Activated naive CD4-positive, alpha-beta T cell treated with anti-CD3 and anti-CD28 coated beads for 36 hours (primary cell): ENCODE measurements around the gene HLA-A. TPM values are rescaled to one million over a fixed set of nuclear protein-coding genes. Genes with fewer than 3 reads are reported as not detected.
A peak's percentile ranks its signal among the peaks of the same experiment; 100 is the strongest.

ENCODE experiments used
- CTCF ChIA-PET: fragments of 350-600 bp; sonication (Branson Sonifier 250); formaldehyde crosslinking; loops from one replicate; lab custom pipeline; 2021; ENCODE audit warnings: antibody characterized with exemption; lab: Charles Lee
- DNase-seq: peaks from one replicate; pipeline ENCODE4 v3.0.0-alpha.2; 2020
- H3K27ac Mint-ChIP-seq: one replicate; pipeline ENCODE4 v1.8.0; 2021; ENCODE audit warnings: mild to moderate bottlenecking, mixed read lengths
- H3K27me3 Mint-ChIP-seq: one replicate; pipeline ENCODE4 v1.8.0; 2021; ENCODE audit warnings: low read depth, mixed read lengths
- H3K36me3 Mint-ChIP-seq: one replicate; pipeline ENCODE4 v1.8.0; 2021; ENCODE audit warnings: low read depth, mixed read lengths
- H3K4me1 Mint-ChIP-seq: one replicate; pipeline ENCODE4 v1.8.0; 2021; ENCODE audit warnings: low read depth, mixed read lengths
- H3K4me3 Mint-ChIP-seq: one replicate; pipeline ENCODE4 v1.8.0; 2021; ENCODE audit warnings: mild to moderate bottlenecking, moderate library complexity, mixed read lengths
- H3K9me3 Mint-ChIP-seq: one replicate; pipeline ENCODE4 v1.8.0; 2021; ENCODE audit warnings: mixed read lengths
- intact Hi-C: fragments of 100-400 bp; cut with micrococcal nuclease; formaldehyde crosslinking; loops from one replicate; pipeline ENCODE4 v1.15.1; 2023
- total RNA-seq, 2 experiments: library from RNA; stranded (reverse); gene quantifications; one replicate each; pipeline ENCODE4 v1.2.3, GENCODE V29; 2021

The HLA-A gene
- total RNA-seq, 2 experiments from 2014 or later = 1,509 to 1,515 TPM

DNA sequence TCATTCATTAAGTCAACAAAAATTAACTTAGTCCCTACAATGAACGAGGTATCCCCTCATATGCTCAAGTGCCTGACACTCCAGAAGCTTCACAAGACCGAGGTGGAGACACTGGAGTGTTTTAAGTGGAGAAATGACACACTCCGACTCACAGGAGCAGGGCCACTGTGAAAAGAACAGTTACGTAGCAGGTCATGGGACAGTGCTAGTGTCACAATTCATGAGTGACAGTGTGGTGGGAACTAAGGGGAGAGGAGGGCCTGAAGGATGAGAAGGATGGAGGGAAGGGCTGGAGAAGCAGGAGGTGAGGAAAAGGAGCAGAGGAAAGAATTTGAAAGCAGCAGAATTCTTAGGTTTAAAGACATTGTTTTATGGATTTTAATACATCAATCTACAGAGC, 1.3 kb upstream of the HLA-A start:
- intact Hi-C loops = loop anchor here (5.0 kb wide), 4 partner anchors 36 to 386 kb away; partner anchors contain the start of genes HLA-F, TRIM26 and TRIM39
- Mint-ChIP-seq H3K36me3 (peaks cover 37% of the 10 kb centered on the region), H3K27ac (peak overlapping the region; percentile 99), H3K27me3 (no peaks in the 10 kb centered on the region), H3K4me3 (peak overlapping the region; percentile 97), H3K9me3 (peaks cover 5% of the 10 kb centered on the region), H3K4me1 (peaks cover 46% of the 10 kb centered on the region)
- no peak for DNase-seq
- CTCF ChIA-PET = no interaction called here

GRCh38 chr6:29941471-29941870, 861 bp upstream of the HLA-A start:
- DNase-seq = no peak
- CTCF ChIA-PET = interaction anchor here (0.7 kb wide), 1 partner anchor 23 kb away, joined by 3 read pairs; no protein-coding TSS in a partner anchor
- intact Hi-C loops = loop anchor here (5.0 kb wide), 4 partner anchors 36 to 386 kb away; partner anchors contain the start of genes HLA-F, TRIM26 and TRIM39
- peaks cover 4% of the 10 kb centered on the region for H3K9me3 Mint-ChIP-seq
- H3K27ac Mint-ChIP-seq = peak overlapping the region; percentile 99
- peaks cover 49% of the 10 kb centered on the region for H3K4me1 Mint-ChIP-seq
- peak overlapping the region; percentile 97 for H3K4me3 Mint-ChIP-seq
- H3K27me3 Mint-ChIP-seq = no peaks in the 10 kb centered on the region
- H3K36me3 Mint-ChIP-seq = peaks cover 42% of the 10 kb centered on the region

- no peaks in the 10 kb centered on the region for H3K27me3 Mint-ChIP-seq
- CTCF ChIA-PET = interaction anchor here (0.7 kb wide), 1 partner anchor 23 kb away, joined by 3 read pairs; no protein-coding TSS in a partner anchor
- H3K4me1 Mint-ChIP-seq = peaks cover 53% of the 10 kb centered on the region
- DNase-seq = no peak
- intact Hi-C loops = loop anchor here (1.0 to 5.0 kb wide), 9 partner anchors 15 to 385 kb away; partner anchors contain the start of genes HLA-F, PPP1R11, TRIM26 and TRIM39
- H3K36me3 Mint-ChIP-seq = peaks cover 46% of the 10 kb centered on the region
- H3K27ac Mint-ChIP-seq = peak overlapping the region; percentile 99
- H3K9me3 Mint-ChIP-seq = peaks cover 4% of the 10 kb centered on the region
- H3K4me3 Mint-ChIP-seq = peak overlapping the region; percentile 97
Measured at GRCh38 chr6:29941916-29942274, 437 bp upstream of the HLA-A start.

DNA sequence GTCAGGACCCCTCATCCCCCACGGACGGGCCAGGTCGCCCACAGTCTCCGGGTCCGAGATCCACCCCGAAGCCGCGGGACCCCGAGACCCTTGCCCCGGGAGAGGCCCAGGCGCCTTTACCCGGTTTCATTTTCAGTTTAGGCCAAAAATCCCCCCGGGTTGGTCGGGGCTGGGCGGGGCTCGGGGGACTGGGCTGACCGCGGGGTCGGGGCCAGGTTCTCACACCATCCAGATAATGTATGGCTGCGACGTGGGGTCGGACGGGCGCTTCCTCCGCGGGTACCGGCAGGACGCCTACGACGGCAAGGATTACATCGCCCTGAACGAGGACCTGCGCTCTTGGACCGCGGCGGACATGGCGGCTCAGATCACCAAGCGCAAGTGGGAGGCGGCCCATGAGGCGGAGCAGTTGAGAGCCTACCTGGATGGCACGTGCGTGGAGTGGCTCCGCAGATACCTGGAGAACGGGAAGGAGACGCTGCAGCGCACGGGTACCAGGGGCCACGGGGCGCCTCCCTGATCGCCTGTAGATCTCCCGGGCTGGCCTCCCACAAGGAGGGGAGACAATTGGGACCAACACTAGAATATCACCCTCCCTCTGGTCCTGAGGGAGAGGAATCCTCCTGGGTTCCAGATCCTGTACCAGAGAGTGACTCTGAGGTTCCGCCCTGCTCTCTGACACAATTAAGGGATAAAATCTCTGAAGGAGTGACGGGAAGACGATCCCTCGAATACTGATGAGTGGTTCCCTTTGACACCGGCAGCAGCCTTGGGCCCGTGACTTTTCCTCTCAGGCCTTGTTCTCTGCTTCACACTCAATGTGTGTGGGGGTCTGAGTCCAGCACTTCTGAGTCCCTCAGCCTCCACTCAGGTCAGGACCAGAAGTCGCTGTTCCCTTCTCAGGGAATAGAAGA, 978 bp downstream of the HLA-A start:
- intact Hi-C loops = loop anchor here (2.0 to 5.0 kb wide), 5 partner anchors 34 to 384 kb away; partner anchors contain the start of genes HLA-F, PPP1R11, TRIM26 and TRIM39
- CTCF ChIA-PET = no interaction called here
- peak; percentile 50 for DNase-seq
- Mint-ChIP-seq H3K27ac (peak overlapping the region; percentile 99), H3K9me3 (no peaks in the 10 kb centered on the region), H3K4me1 (peaks cover 56% of the 10 kb centered on the region), H3K36me3 (peaks cover 55% of the 10 kb centered on the region), H3K4me3 (peak overlapping the region; percentile 97), H3K27me3 (no peaks in the 10 kb centered on the region)

DNA sequence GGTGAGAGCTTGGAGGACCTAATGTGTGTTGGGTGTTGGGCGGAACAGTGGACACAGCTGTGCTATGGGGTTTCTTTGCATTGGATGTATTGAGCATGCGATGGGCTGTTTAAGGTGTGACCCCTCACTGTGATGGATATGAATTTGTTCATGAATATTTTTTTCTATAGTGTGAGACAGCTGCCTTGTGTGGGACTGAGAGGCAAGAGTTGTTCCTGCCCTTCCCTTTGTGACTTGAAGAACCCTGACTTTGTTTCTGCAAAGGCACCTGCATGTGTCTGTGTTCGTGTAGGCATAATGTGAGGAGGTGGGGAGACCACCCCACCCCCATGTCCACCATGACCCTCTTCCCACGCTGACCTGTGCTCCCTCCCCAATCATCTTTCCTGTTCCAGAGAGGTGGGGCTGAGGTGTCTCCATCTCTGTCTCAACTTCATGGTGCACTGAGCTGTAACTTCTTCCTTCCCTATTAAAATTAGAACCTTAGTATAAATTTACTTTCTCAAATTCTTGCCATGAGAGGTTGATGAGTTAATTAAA, 3.0 kb downstream of the HLA-A start:
- H3K4me3 Mint-ChIP-seq = peak overlapping the region; percentile 97
- no peaks in the 10 kb centered on the region for H3K9me3 Mint-ChIP-seq
- peaks cover 65% of the 10 kb centered on the region for H3K36me3 Mint-ChIP-seq
- CTCF ChIA-PET = interaction anchor here (0.6 to 1.1 kb wide), 2 partner anchors 46 to 110 kb away, joined by 3 to 4 read pairs; no protein-coding TSS in a partner anchor
- no peaks in the 10 kb centered on the region for H3K27me3 Mint-ChIP-seq
- DNase-seq = no peak
- peaks cover 44% of the 10 kb centered on the region for H3K4me1 Mint-ChIP-seq
- H3K27ac Mint-ChIP-seq = peak overlapping the region; percentile 99
- intact Hi-C loops = no loop called here

DNA sequence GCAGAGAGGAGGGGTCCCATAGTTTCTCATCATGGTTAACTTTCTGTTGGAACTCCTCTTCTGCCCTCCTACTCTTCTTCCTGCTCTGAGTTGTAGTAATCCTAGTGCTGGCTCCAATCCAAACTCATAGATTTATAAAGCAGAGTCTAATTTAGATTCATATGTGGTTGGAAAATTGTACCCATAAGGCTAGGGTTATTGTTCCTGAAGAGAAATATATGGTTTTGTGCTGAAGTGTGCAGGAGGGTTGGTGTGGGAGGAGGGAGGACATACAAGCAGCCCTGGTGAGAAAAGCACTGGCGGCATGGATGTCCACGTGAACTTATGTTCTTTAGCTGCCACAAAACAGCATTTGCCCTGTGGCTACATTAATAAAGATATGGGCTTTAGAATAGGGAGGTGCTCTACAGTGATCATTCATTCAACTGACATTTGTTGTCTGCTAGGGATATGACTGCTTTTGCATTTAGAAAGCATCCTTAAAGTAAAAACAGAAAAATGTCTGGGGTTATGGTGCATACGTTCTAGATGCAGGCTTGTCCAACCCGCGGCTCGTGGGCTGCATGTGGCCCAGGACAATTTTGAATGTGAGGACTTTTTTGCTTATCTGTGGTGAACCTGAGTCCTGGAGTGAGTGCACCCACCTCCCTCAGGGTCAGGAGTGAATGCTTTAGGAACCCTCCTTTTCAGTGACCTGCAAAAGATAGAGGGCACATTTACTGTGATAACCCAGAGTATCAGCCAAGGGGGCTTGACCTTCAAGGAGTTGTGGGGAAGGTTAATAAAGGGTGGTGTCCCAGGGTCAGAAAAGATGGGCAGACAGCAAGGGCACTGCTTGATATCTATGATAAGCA, 4.1 kb downstream of the HLA-A start:
- H3K4me3 Mint-ChIP-seq = peak overlapping the region; percentile 97
- H3K27me3 Mint-ChIP-seq = no peaks in the 10 kb centered on the region
- no peaks in the 10 kb centered on the region for H3K9me3 Mint-ChIP-seq
- DNase-seq = no peak
- H3K4me1 Mint-ChIP-seq = peaks cover 36% of the 10 kb centered on the region
- CTCF ChIA-PET = no interaction called here
- H3K27ac Mint-ChIP-seq = peak overlapping the region; percentile 99
- peaks cover 65% of the 10 kb centered on the region for H3K36me3 Mint-ChIP-seq
- intact Hi-C loops = no loop called here

DNA sequence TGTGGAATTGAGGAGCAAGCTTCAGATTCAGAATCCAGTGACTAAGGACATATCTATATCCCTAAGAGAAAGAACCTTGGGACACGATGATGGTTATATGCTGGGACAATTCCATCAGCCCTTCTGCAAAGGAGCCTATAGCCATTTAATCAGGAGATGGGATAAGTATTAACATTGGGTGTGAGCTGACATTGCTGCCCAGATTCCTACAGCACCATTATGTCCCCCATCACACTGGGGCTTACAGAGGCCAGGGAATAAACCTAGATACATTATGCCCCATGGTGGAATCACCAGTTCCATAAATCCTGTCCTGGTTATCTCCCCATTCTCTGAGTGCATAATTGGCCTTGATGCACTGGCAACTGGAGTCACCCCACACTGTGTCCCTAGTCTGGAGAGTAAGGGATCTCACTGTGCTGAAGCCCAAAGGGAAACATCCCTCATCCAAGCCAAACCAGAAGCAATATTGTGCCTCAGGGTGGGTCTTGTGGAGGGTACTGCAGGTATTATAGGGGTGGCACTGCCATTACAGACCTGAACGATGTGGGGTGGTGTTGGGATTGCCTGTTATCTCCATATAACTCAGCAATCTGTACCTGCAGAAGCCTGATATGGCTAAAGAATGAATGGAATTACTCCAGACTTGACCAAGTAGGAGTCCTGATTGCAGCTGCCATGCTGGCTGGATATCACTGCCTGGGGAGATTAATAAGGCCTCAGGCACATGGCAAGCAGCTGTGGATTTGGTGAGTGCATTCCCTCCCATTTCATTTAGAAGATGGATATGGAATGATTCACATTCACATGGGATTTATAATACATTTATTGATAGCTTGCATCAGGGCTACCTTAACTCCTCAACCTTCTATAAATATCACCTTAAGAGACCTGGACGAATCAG, 5.0 kb downstream of the HLA-A start:
- intact Hi-C loops = no loop called here
- CTCF ChIA-PET = no interaction called here
- Mint-ChIP-seq H3K27ac (peak overlapping the region; percentile 99), H3K4me3 (peak overlapping the region; percentile 36), H3K36me3 (peaks cover 64% of the 10 kb centered on the region), H3K4me1 (peaks cover 34% of the 10 kb centered on the region), H3K9me3 (no peaks in the 10 kb centered on the region), H3K27me3 (no peaks in the 10 kb centered on the region)
- DNase-seq = no peak

- H3K4me3 Mint-ChIP-seq = peak overlapping the region; percentile 11
- CTCF ChIA-PET = no interaction called here
- no peak for DNase-seq
- no peaks in the 10 kb centered on the region for H3K9me3 Mint-ChIP-seq
- no peaks in the 10 kb centered on the region for H3K27me3 Mint-ChIP-seq
- peaks cover 55% of the 10 kb centered on the region for H3K36me3 Mint-ChIP-seq
- H3K4me1 Mint-ChIP-seq = peaks cover 36% of the 10 kb centered on the region
- H3K27ac Mint-ChIP-seq = peak overlapping the region; percentile 54
- intact Hi-C loops = loop anchor here (1.0 kb wide), 2 partner anchors 56 to 155 kb away; no protein-coding TSS in a partner anchor
Measured at GRCh38 chr6:29948277-29948676, 5.9 kb downstream of the HLA-A start.

DNA sequence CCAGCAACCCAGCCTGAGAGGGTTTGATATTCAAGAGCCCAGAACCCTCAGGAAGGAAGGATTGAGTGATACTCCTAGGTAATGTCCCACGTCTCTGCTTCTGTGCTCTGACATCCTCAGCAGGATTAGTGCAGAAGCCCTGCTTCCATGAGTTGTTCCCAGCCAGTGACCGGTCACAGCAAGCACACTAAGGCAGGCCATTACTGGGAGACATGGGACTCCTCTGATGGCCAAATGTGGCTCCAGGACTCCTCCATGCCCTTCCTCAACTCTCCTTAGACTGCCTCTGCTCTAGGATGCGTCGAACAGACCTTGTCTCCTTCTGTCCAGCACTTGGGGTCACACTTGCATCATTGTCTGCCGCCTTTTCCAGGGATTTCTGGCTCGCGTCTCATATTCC, 7.6 kb downstream of the HLA-A start:
- H3K36me3 Mint-ChIP-seq = peaks cover 39% of the 10 kb centered on the region
- DNase-seq = no peak
- H3K4me1 Mint-ChIP-seq = peaks cover 30% of the 10 kb centered on the region
- CTCF ChIA-PET = no interaction called here
- no peak overlapping the region for H3K27ac Mint-ChIP-seq
- no peaks in the 10 kb centered on the region for H3K27me3 Mint-ChIP-seq
- intact Hi-C loops = no loop called here
- H3K4me3 Mint-ChIP-seq = no peak overlapping the region
- H3K9me3 Mint-ChIP-seq = no peaks in the 10 kb centered on the region

GRCh38 chr6:29951882-29952281, 9.6 kb downstream of the HLA-A start:
- CTCF ChIA-PET = no interaction called here
- no peak overlapping the region for H3K27ac Mint-ChIP-seq
- intact Hi-C loops = no loop called here
- no peak for DNase-seq
- H3K36me3 Mint-ChIP-seq = peaks cover 19% of the 10 kb centered on the region
- no peak overlapping the region for H3K4me3 Mint-ChIP-seq
- no peaks in the 10 kb centered on the region for H3K27me3 Mint-ChIP-seq
- peaks cover 13% of the 10 kb centered on the region for H3K4me1 Mint-ChIP-seq
- H3K9me3 Mint-ChIP-seq = no peaks in the 10 kb centered on the region

GRCh38 chr6:29953001-29953441, 10.7 kb downstream of the HLA-A start:
- peaks cover 10% of the 10 kb centered on the region for H3K4me1 Mint-ChIP-seq

More at GRCh38 chr6:29953001-29953441, 10.7 kb downstream of the HLA-A start:
- CTCF ChIA-PET = no interaction called here
- no peaks in the 10 kb centered on the region for H3K9me3 Mint-ChIP-seq
- DNase-seq = no peak
- H3K36me3 Mint-ChIP-seq = peaks cover 12% of the 10 kb centered on the region
- intact Hi-C loops = no loop called here
- H3K4me3 Mint-ChIP-seq = no peak overlapping the region
- no peaks in the 10 kb centered on the region for H3K27me3 Mint-ChIP-seq
- H3K27ac Mint-ChIP-seq = no peak overlapping the region
